Measurements from ENCODE around the gene TCF3.
"Not testable (repeated sequence)": the region's sequence is repeated elsewhere in the genome, so short reads cannot be mapped to it uniquely, and the experiment has no call there.

Gene TCF3

DNA sequence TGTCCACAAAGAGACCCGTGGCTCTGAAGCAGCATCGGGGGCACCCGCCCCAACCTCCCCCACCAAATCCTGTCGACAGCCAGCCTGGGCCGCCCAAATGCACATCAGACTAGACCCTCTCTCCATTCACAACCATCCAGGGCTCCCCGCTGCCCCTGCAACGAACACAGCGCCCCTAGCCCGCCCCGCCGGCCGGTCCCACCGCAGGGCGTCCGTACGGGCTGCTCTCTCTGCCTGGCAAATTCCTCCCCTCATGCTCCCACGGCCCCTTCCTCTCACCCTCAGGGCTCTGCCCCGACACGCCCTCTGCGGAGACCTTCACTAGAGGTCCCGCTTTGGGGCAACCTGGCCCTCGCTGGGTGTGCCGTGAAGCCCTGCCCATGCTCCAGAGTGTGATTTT, 7.1 kb downstream of the TCF3 start:
- peaks cover 14% of the 10 kb centered on the region; the same call in 1 of the 2 replicates for H3K9me3 ChIP-seq (ENCODE audit: insufficient read depth, low read length)
- no peak overlapping the region for H3K4me3 ChIP-seq (ENCODE audit: insufficient read length, low read depth)
- no peak overlapping the region for H3K9ac ChIP-seq (ENCODE audit: insufficient read length, low read depth)
- H3K36me3 ChIP-seq (ENCODE audit: insufficient read depth, insufficient read length, low read length) = peaks cover 97% of the 10 kb centered on the region
- no peak for TF ChIP-seq ZNF274 (IDR thresholded peaks at IDR 0.05; ENCODE audit: low read depth, low read length)
- TF ChIP-seq YY1 (IDR thresholded peaks at IDR 0.05; ENCODE audit: insufficient read depth, insufficient read length) = no peak
- no peak for TF ChIP-seq SUZ12 (IDR thresholded peaks at IDR 0.05; ENCODE audit: extremely low read depth, insufficient read depth, insufficient read length)
- H3K27me3 ChIP-seq (ENCODE audit: insufficient read depth, insufficient read length) = no peaks in the 10 kb centered on the region
- peaks cover 39% of the 10 kb centered on the region for H3K4me1 ChIP-seq (ENCODE audit: insufficient read depth, insufficient read length)
- no peak for DNase-seq (ENCODE audit: low read depth, low spot score)

DNA sequence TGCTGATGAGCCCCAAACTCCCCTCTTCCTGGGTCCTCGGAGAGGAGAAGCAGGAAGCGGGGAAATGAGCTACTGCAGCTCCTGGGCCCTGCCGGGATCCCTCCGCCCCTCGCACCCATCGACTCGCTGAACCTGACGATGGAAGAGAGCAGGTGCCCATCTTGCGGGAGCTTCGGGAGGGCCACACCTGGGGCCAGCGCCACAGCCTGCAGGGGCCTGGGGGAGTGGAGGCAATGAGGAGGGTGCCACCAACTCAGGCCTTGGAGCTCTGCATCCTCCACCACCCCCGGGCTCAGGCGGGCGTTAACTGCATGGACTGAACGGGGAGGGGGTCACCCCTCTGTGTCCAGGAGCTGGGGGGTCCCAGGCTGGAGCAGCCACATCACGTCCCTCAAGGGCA, 8.3 kb downstream of the TCF3 start:
- no peak for DNase-seq (ENCODE audit: low read depth, low spot score)
- Histone ChIP-seq H3K4me1 (ENCODE audit: insufficient read depth, insufficient read length) (peaks cover 30% of the 10 kb centered on the region), H3K9me3 (ENCODE audit: insufficient read depth, low read length) (peaks cover 9% of the 10 kb centered on the region; the same call in 1 of the 2 replicates), H3K9ac (ENCODE audit: insufficient read length, low read depth) (no peak overlapping the region), H3K27me3 (ENCODE audit: insufficient read depth, insufficient read length) (no peaks in the 10 kb centered on the region), H3K4me3 (ENCODE audit: insufficient read length, low read depth) (no peak overlapping the region), H3K36me3 (ENCODE audit: insufficient read depth, insufficient read length, low read length) (peaks cover 97% of the 10 kb centered on the region)
- no peak for TF ChIP-seq SUZ12 (IDR thresholded peaks at IDR 0.05; ENCODE audit: extremely low read depth, insufficient read depth, insufficient read length)
- no peak for TF ChIP-seq YY1 (IDR thresholded peaks at IDR 0.05; ENCODE audit: insufficient read depth, insufficient read length)
- no peak for TF ChIP-seq ZNF274 (IDR thresholded peaks at IDR 0.05; ENCODE audit: low read depth, low read length)

DNA sequence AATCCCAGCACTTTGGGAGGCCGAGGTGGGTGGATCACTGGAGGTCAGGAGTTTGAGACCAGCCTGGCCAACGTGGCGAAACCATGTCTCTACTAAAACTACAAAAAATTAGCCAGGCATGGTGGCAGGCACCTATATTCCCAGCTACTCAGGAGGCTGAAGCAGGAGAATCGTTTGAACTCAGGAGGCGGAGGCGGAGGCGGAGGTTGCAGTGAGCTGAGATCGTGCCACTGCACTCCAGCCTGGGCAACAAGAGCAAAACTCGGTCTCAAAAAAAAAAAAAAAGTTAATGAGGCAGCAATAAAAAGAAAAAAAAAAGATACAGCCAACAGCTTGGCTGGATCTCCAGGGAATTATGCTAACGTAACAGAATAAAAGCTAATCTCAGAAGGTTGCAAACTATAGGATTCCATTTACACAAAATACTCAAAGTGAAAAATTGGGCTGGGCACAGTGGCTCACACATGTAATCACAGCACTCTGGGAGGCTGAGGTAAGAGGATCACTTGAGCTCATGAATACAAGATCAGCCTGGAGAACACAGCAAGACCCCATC, 11.4 kb downstream of the TCF3 start:
- not testable (repeated sequence) for H3K9ac ChIP-seq (ENCODE audit: insufficient read length, low read depth); H3K4me3 ChIP-seq (ENCODE audit: insufficient read length, low read depth); H3K4me1 ChIP-seq (ENCODE audit: insufficient read depth, insufficient read length); H3K27me3 ChIP-seq (ENCODE audit: insufficient read depth, insufficient read length); DNase-seq (ENCODE audit: low read depth, low spot score); H3K9me3 ChIP-seq (ENCODE audit: insufficient read depth, low read length)
- H3K36me3 ChIP-seq (ENCODE audit: insufficient read depth, insufficient read length, low read length) = peaks cover 99% of the 10 kb centered on the region

DNA sequence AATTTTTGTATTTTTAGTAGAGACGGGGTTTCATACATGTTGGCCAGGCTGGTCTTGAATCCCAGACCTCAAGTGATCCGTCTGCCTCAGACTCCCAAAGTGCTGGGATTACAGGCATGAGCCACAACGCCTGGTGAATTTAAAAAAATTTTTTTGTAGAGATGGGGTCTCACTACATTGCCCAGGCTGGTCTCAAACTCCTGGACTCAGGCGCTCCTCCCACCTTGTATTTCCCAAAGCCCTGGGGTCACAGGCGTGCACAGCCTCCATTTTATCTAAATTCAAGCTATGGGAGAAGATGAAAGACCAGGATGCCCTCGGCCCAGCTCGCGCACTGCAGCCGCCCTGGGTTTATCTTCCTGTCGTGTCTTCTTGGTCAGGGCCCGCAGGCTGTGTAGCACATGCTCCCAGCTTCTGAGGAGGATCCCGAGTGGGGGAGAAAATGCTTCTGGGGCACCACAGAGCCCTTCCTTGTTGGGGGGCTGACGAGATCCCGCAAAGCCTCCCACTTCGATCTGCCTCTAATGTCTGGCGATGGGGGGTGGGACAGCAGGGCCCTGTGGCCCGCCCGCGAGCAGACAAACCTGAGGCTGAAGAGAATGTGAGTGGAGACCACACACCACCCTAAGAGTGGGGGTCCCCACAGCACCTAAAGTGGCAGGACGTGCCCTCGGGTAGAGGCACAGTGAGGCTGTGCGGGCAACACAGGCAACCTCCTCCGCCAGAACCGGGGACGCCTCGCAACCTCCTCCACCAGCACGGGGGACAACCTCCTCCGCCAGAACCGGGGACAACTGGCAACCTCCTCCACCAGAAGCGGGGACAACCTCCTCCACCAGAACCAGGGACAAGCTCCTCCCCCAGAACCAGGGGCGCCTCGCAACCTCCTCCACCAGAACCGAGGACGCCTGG, 15.8 kb downstream of the TCF3 start:
- Histone ChIP-seq H3K4me3 (ENCODE audit: insufficient read length, low read depth) (no peak overlapping the region), H3K4me1 (ENCODE audit: insufficient read depth, insufficient read length) (peaks cover 14% of the 10 kb centered on the region), H3K36me3 (ENCODE audit: insufficient read depth, insufficient read length, low read length) (peaks cover 93% of the 10 kb centered on the region), H3K9me3 (ENCODE audit: insufficient read depth, low read length) (no peaks in the 10 kb centered on the region), H3K27me3 (ENCODE audit: insufficient read depth, insufficient read length) (no peaks in the 10 kb centered on the region), H3K9ac (ENCODE audit: insufficient read length, low read depth) (no peak overlapping the region)
- no peak for DNase-seq (ENCODE audit: low read depth, low spot score)
- TF ChIP-seq ZNF274 (IDR thresholded peaks at IDR 0.05; ENCODE audit: low read depth, low read length) (no peak), SUZ12 (IDR thresholded peaks at IDR 0.05; ENCODE audit: extremely low read depth, insufficient read depth, insufficient read length) (no peak), YY1 (IDR thresholded peaks at IDR 0.05; ENCODE audit: insufficient read depth, insufficient read length) (no peak)

DNA sequence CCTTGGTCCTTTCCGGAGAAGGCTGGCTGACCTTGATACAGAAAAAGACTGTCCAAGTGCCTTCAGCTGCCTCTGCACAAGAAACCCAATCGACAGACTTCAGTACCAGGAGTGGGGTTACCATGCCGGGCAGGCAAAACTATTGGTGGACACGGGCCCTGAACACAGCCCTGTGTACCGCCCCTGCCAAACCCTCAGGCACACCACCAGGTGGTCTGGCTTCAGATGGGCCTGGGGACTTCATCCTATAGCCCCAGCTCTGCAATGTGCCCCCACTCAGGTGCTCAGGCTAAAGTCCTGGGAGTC, 17.5 kb downstream of the TCF3 start:
- TF ChIP-seq SUZ12 (IDR thresholded peaks at IDR 0.05; ENCODE audit: extremely low read depth, insufficient read depth, insufficient read length) = no peak
- no peak for TF ChIP-seq ZNF274 (IDR thresholded peaks at IDR 0.05; ENCODE audit: low read depth, low read length)
- no peak for TF ChIP-seq YY1 (IDR thresholded peaks at IDR 0.05; ENCODE audit: insufficient read depth, insufficient read length)
- H3K36me3 ChIP-seq (ENCODE audit: insufficient read depth, insufficient read length, low read length) = peaks cover 92% of the 10 kb centered on the region

DNA sequence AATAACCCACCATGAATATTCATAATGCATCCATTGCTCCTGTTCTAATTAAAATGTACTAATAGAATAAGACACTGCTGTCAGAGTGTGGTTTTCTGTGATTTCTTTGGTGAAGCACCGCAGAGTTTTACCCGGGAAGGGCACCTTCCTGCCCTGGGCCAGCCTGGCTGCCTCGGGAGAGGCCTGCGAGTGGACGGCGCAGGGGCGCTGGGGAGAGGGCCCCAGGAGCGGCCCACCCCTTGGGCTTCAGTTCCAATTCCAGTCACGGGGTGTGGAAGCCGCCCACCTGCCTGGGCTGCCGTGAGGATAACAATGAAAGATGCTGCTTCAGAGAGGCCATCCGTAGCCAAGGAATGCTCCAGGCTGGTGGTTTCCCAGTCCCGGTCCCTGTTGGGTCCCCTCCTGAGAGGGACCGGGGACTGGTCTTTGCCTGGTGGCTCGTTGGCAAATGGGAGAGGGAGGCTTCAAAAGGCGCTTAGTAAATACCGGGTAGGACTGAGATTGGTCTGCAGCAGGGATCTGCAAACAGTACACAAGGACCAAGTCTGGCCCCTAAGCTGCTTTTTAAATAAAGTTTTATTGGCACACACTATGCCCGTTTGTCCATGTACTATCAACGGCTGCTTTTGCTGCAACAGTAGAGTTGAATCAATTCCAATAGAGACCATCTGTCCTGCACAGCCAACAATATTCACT, 18.0 kb downstream of the TCF3 start:
- Histone ChIP-seq H3K36me3 (ENCODE audit: insufficient read depth, insufficient read length, low read length) (peaks cover 92% of the 10 kb centered on the region), H3K9me3 (ENCODE audit: insufficient read depth, low read length) (no peaks in the 10 kb centered on the region), H3K4me3 (ENCODE audit: insufficient read length, low read depth) (no peak overlapping the region), H3K4me1 (ENCODE audit: insufficient read depth, insufficient read length) (peaks cover 14% of the 10 kb centered on the region), H3K27me3 (ENCODE audit: insufficient read depth, insufficient read length) (no peaks in the 10 kb centered on the region), H3K9ac (ENCODE audit: insufficient read length, low read depth) (no peak overlapping the region)
- no peak for DNase-seq (ENCODE audit: low read depth, low spot score)
- TF ChIP-seq YY1 (IDR thresholded peaks at IDR 0.05; ENCODE audit: insufficient read depth, insufficient read length) (no peak), ZNF274 (IDR thresholded peaks at IDR 0.05; ENCODE audit: low read depth, low read length) (no peak), SUZ12 (IDR thresholded peaks at IDR 0.05; ENCODE audit: extremely low read depth, insufficient read depth, insufficient read length) (no peak)

More for the DNA sequence above, 17.5 kb downstream of the TCF3 start:
- H3K27me3 ChIP-seq (ENCODE audit: insufficient read depth, insufficient read length) = no peaks in the 10 kb centered on the region
- no peak for DNase-seq (ENCODE audit: low read depth, low spot score)
- H3K9ac ChIP-seq (ENCODE audit: insufficient read length, low read depth) = no peak overlapping the region
- no peak overlapping the region for H3K4me3 ChIP-seq (ENCODE audit: insufficient read length, low read depth)
- H3K9me3 ChIP-seq (ENCODE audit: insufficient read depth, low read length) = no peaks in the 10 kb centered on the region
- H3K4me1 ChIP-seq (ENCODE audit: insufficient read depth, insufficient read length) = peaks cover 14% of the 10 kb centered on the region

DNA sequence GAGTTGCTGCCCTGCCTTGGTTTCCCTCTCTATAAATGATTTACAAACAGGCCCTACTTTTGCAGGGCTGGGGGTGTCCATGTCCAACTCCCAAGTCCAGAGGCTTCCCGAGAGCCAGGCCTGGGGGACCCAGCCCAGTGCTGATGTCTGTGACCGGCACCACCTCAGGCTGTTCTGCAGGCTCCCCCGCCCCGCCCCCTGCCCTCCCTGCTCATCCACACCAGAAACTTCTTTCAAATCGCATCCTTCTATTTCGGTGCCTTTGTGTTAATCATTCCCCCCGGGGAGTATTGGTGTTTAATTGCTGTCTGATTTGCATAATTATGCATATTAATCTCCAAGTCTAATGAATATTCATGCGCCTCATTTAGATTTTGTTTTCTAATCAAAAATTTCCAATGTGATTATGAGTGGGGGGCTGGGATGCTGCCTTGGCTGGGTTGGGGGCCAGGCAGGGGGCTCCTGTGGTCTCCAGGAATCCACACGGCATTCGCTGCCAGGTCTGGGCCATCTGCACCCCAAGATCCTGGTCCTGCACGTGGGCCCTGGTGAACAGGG, 19.1 kb downstream of the TCF3 start:
- Histone ChIP-seq H3K36me3 (ENCODE audit: insufficient read depth, insufficient read length, low read length) (peaks cover 87% of the 10 kb centered on the region), H3K9me3 (ENCODE audit: insufficient read depth, low read length) (no peaks in the 10 kb centered on the region), H3K9ac (ENCODE audit: insufficient read length, low read depth) (no peak overlapping the region), H3K27me3 (ENCODE audit: insufficient read depth, insufficient read length) (no peaks in the 10 kb centered on the region), H3K4me1 (ENCODE audit: insufficient read depth, insufficient read length) (peaks cover 14% of the 10 kb centered on the region), H3K4me3 (ENCODE audit: insufficient read length, low read depth) (no peak overlapping the region)
- TF ChIP-seq YY1 (IDR thresholded peaks at IDR 0.05; ENCODE audit: insufficient read depth, insufficient read length) (no peak), SUZ12 (IDR thresholded peaks at IDR 0.05; ENCODE audit: extremely low read depth, insufficient read depth, insufficient read length) (no peak)
- no peak for DNase-seq (ENCODE audit: low read depth, low spot score)
